ENCODE data around the gene PRTFDC1.

The PRTFDC1 gene

DNA sequence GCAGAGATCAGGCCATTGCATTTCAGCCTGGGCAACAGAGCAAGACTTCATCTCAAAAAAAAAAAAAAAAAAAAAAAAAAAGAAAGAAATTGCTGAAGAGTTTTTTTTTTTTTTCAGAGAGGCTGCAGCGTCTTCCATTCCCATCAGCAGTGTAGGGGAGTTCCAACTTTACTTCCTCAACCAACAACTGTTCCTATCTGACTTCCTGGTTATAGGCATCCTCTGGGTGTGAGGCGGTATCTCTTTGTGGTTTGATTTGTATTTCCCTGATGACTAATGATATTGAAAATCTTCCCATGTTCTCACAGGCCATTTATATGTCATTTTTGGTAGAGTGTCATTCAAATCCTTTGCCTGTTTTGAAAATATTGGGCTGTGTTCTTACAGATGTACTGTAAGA lies 40.2 kb downstream of the PRTFDC1 start:
- no peak overlapping the region for H3K4me3 ChIP-seq (ENCODE audit: low read depth, low read length)
- no peak for DNase-seq (ENCODE audit: low read depth)

DNA sequence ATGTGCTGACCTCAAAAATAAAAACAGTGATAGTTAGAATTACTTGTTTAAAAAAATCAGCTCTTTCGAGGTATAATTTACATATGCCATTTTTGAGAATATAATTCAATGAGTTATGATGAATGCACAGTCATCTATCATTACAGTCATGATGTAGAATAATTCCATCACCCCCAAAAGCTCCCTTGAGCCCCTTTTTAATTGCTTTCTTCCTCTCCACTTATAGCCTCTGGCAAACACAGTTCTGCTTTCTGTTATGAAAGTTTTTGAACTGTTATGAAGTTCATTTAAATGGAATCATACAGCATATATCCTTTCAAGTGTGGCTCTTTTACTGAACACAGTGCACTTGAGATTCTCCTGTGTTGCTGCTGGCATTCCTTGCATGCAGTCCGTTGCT lies 41.4 kb downstream of the PRTFDC1 start:
- no peak for DNase-seq (ENCODE audit: low read depth)
- H3K4me3 ChIP-seq (ENCODE audit: low read depth, low read length), result no peak overlapping the region

- DNase-seq (ENCODE audit: low read depth), result no peak
- no peak overlapping the region for H3K4me3 ChIP-seq (ENCODE audit: low read depth, low read length)
Observed at GRCh38 chr10:24910574-24910973, 41.8 kb downstream of the PRTFDC1 start.

- DNase-seq (ENCODE audit: low read depth), result no peak
- H3K4me3 ChIP-seq (ENCODE audit: low read depth, low read length), result no peak overlapping the region
Observed at GRCh38 chr10:24908793-24909423, 43.5 kb downstream of the PRTFDC1 start.

DNA sequence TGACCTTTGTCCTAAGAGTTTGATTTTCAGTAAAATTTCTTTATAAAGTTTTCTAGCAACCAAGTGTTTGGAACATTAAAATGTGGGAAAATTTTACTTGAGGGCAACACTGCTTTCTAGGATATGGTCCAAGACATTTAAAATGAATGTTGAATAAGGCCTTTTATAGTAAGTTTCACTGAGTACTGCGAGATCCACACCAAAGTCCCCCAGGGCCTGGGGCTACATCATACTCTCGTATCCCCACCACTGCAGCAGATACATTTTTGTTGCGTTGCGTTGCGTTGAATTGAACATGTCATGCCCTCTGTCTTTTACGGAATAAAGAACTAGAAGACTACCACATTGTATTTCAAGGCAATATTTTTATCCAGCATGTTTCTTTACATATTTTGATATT lies 44.5 kb downstream of the PRTFDC1 start:
- no peak overlapping the region for H3K4me3 ChIP-seq (ENCODE audit: low read depth, low read length)
- no peak for DNase-seq (ENCODE audit: low read depth)

- no peak overlapping the region for H3K4me3 ChIP-seq (ENCODE audit: low read depth, low read length)
- no peak for DNase-seq (ENCODE audit: low read depth)
Observed at GRCh38 chr10:24906372-24906771, 46.0 kb downstream of the PRTFDC1 start.

GRCh38 chr10:24904824-24905223 lies 47.6 kb downstream of the PRTFDC1 start:
- no peak for DNase-seq (ENCODE audit: low read depth)
- no peak overlapping the region for H3K4me3 ChIP-seq (ENCODE audit: low read depth, low read length)

DNA sequence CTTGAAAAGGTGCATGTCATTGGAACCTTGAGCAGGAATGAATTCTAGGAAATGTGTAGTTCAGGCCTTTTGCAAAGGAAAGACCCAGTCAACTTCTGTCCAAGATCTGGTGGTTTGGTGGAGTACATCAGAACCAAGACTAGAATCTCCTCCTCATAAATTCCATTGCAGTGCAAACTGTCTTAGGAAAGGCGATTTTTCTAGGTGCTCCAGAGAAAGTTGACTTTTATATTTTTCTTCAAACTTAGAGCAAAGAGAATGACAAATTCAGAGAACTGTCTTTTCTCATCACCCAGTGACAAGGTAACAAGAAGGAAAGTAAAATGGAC lies 50.0 kb downstream of the PRTFDC1 start:
- no peak for DNase-seq (ENCODE audit: low read depth)
- no peak overlapping the region for H3K4me3 ChIP-seq (ENCODE audit: low read depth, low read length)

GRCh38 chr10:24901686-24902399 lies 50.6 kb downstream of the PRTFDC1 start:
- DNase-seq (ENCODE audit: low read depth), result peak; percentile 91
- no peak overlapping the region for H3K4me3 ChIP-seq (ENCODE audit: low read depth, low read length)

GRCh38 chr10:24900888-24901685 lies 51.3 kb downstream of the PRTFDC1 start:
- no peak overlapping the region for H3K4me3 ChIP-seq (ENCODE audit: low read depth, low read length)
- DNase-seq (ENCODE audit: low read depth), result no peak

DNA sequence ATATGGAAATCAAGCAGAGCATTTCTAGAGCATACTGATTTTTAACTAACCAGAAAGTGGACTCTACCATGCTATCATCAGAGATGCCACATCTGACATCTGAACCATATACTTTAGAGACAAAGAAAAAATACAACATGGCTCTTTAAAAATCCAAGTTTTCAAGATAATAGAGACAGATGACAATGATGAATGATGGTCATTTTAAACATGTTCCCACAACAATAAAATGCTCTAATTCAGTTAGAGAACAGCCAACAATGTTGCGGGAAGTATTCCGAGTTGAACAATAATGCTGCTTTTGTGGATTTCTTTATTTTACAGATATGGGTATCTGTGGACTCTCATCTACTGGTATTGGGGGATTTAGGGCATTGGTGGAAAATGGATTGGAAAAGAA lies 52.8 kb downstream of the PRTFDC1 start:
- no peak overlapping the region for H3K4me3 ChIP-seq (ENCODE audit: low read depth, low read length)
- no peak for DNase-seq (ENCODE audit: low read depth)

DNA sequence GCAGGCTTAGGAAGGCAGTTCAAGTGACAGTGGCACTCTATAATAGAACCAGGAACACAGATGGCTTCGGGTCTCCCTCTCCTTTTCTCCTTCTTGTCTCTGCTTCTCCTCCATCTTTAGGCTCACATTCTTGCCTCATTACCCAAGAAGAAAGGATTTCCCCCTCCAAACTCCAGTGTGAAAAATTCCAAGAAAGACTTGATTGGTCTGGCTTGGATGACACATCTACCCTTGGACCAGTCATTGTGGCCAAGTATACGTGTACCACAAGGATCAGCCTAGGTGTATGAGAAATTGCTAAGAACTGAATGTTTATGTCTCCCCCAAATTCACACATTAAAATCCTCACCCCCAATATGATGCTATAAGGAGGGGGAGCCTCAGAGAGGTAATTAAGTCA lies 53.9 kb downstream of the PRTFDC1 start:
- no peak for DNase-seq (ENCODE audit: low read depth)
- no peak overlapping the region for H3K4me3 ChIP-seq (ENCODE audit: low read depth, low read length)

DNA sequence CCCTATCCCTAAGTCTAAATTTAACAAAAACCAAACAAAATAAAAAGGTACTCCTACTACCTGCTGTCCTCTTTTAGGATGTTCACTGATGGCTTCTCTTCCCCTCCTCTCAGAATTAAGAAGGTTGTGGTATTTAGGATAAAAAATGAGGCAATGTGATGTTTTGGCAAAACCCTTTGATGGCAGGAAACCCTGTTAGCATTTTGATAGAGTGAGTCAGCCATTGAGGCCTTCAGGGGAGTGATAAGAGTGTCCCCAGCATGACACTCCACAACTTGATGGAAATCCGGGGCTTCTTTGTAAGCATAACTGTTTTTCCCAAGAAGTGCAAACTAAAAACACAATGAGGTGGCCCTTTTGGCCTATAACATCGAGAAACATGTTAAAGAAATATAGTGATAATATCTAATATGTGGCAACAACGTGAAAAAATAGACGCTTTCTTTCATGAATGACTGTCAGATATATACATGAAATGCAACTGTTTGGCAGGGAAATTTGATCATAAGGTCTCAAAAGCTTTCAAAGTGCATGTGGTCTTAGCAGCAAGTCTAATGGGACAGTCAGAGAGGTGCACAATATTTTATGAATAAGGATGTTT lies 55.0 kb downstream of the PRTFDC1 start:
- no peak for DNase-seq (ENCODE audit: low read depth)
- no peak overlapping the region for H3K4me3 ChIP-seq (ENCODE audit: low read depth, low read length)

DNA sequence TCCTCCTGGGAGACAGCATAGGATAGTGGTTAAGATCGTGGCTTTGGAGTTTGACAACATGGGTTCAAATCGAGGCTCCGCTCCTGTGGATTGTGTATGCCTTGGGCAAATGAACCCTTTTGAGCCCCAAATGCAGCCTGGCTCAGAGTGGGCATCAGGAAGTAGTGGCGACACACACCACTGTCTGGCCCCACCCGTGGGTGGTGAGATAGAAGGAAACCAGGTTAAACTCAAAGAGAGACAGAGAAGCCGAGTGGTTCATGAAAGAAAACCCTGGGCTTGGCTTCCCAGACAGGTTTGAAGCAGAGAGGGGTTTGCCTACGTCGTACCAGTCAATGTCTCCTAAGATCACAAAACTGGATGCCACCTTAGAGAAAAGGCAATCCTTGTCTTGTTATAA lies 57.7 kb downstream of the PRTFDC1 start:
- H3K4me3 ChIP-seq (ENCODE audit: low read depth, low read length), result no peak overlapping the region
- DNase-seq (ENCODE audit: low read depth), result no peak

DNA sequence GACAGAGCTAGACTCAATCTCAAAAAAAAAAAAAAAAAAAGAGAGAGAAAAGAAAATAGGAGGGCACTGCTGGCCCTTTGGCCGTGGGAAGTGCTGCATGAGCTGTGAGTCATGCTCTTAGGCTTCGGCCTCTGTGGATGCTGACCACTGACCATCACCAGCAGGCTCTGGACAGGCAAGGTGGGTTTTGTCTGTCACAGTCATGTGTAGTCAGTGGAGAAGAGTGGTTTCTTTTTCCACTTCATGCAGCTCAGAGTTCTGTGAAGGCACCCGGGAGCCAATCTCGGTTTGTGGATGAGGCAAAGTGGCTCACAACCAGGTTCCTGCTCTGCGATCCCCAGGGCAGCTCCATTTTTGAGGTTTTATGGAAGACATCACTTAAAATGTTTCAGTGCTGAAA lies 58.1 kb downstream of the PRTFDC1 start:
- DNase-seq (ENCODE audit: low read depth), result peak; percentile 55

GRCh38 chr10:24893127-24893526 lies 59.3 kb downstream of the PRTFDC1 start:
- H3K4me3 ChIP-seq (ENCODE audit: low read depth, low read length), result no peak overlapping the region
- no peak for DNase-seq (ENCODE audit: low read depth)

More for the DNA sequence above, 58.1 kb downstream of the PRTFDC1 start:
- no peak overlapping the region for H3K4me3 ChIP-seq (ENCODE audit: low read depth, low read length)

DNA sequence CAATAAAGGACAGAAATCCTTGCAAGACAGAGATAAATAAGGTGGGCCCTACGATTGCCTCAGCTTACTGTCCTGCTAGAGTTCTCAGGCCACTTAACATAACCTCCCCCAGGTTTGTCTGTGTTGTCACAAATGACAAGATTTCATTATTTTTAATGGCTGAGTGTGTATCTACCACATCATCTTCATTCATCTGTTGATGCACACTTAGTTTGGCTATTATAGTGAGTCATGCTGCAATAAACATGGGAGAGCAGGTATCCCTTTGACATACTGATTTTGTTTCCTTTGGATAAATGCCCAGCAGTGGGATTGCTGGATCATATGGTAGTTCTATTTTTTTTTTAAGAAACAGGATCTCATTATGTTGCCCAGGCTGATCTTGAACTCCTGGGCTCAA lies 60.6 kb downstream of the PRTFDC1 start:
- no peak overlapping the region for H3K4me3 ChIP-seq (ENCODE audit: low read depth, low read length)
- peak; percentile 81 for DNase-seq (ENCODE audit: low read depth)

GRCh38 chr10:24889639-24890038 lies 62.8 kb downstream of the PRTFDC1 start:
- H3K4me3 ChIP-seq (ENCODE audit: low read depth, low read length), result no peak overlapping the region
- no peak for DNase-seq (ENCODE audit: low read depth)

DNA sequence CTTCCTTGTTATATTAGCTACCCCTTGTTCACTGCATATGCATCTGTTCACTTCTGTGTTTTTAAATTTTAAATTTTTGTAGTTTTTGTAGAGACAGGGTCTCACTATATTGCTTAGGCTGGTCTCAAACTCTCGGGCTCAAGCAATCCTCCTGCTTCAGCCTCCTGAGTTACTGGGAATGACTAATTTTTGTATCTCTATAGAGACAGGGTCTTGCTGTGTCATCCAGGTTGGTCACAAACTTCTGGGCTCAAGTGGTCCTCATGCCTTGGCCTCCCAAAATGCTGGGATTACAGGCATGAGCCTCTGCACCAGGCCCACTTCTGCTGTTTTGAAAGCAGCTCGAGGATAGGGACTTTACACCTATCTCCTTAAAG lies 64.6 kb downstream of the PRTFDC1 start:
- no peak for DNase-seq (ENCODE audit: low read depth)
- H3K4me3 ChIP-seq (ENCODE audit: low read depth, low read length), result no peak overlapping the region

DNA sequence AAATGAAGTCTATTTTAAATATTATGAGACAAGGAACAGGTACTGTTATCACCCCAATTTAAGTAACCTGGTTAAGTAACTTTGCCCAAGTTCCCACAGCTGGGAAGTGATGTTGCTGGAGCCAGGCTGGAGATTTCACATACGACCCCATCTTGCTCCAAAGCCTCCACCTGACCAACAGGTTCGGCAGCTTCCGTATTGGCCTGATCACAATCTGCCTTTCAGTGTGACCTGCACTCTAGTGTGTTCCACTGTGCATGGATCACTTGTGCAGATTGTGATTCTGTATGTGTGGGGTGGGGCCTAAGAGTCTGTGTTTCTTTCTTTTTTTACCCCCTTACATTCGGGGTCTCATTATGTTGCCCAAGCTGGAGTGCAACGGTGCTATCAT lies 66.1 kb downstream of the PRTFDC1 start:
- no peak overlapping the region for H3K4me3 ChIP-seq (ENCODE audit: low read depth, low read length)
- DNase-seq (ENCODE audit: low read depth), result no peak

Data from skeletal muscle cell (primary cell).